Smooth muscle cell (in vitro differentiated cells): Measurements from ENCODE around the gene VIPAS39. TPM values are rescaled to one million over a fixed set of nuclear protein-coding genes. Genes with fewer than 3 reads are reported as not detected.

Source experiments
- DNase-seq: peaks from one replicate; lab custom pipeline; 2025; ENCODE audit not compliant: unreplicated experiment; lab: John Stamatoyannopoulos, UW
- H2AFZ ChIP-seq: fragments of 200-600 bp; sonication (generic); 2 replicates; pipeline ENCODE4 v1.6.0; 2016; ENCODE audit warnings: antibody characterized with exemption, low read depth, mild to moderate bottlenecking
- H3F3A ChIP-seq: fragments of 200-600 bp; sonication (generic); 2 replicates; pipeline ENCODE4 v1.6.0; 2017; ENCODE audit warnings: antibody characterized with exemption, low read depth
- H3K27ac ChIP-seq: fragments of 200-600 bp; sonication (generic); 2 replicates; pipeline ENCODE4 v1.5.1; 2016; ENCODE audit warnings: low read depth, mild to moderate bottlenecking
- H3K27me3 ChIP-seq: fragments of 200-600 bp; sonication (generic); 2 replicates; pipeline ENCODE4 v1.6.1; 2016; ENCODE audit warnings: low read depth, mild to moderate bottlenecking
- H3K36me3 ChIP-seq: fragments of 200-600 bp; sonication (generic); 2 replicates; pipeline ENCODE4 v1.5.1; 2016; ENCODE audit warnings: low read depth
- H3K4me1 ChIP-seq: fragments of 200-600 bp; sonication (generic); 2 replicates; pipeline ENCODE4 v1.5.1; 2016; ENCODE audit warnings: low read depth
- H3K4me2 ChIP-seq: fragments of 200-600 bp; sonication (generic); 2 replicates; pipeline ENCODE4 v1.6.0; 2016; ENCODE audit warnings: mild to moderate bottlenecking
- H3K4me3 ChIP-seq: fragments of 200-600 bp; sonication (generic); 2 replicates; pipeline ENCODE4 v1.5.1; 2016; ENCODE audit warnings: mild to moderate bottlenecking
- H3K79me2 ChIP-seq: fragments of 200-600 bp; sonication (generic); 2 replicates; pipeline ENCODE4 v1.6.0; 2016; ENCODE audit warnings: low read depth, mild to moderate bottlenecking
- H3K9ac ChIP-seq: fragments of 200-600 bp; sonication (generic); 2 replicates; pipeline ENCODE4 v1.6.0; 2016; ENCODE audit warnings: low read depth
- H3K9me3 ChIP-seq: fragments of 200-600 bp; sonication (generic); replicated peaks from 2 replicates; pipeline ENCODE4 v1.5.1; 2016; ENCODE audit warnings: low read depth
- H4K20me1 ChIP-seq: fragments of 200-600 bp; sonication (generic); 2 replicates; pipeline ENCODE4 v1.6.0; 2016; ENCODE audit warnings: low read depth
- CTCF ChIP-seq: fragments of 200-600 bp; sonication (generic); IDR thresholded peaks from 2 replicates; pipeline ENCODE4 v1.5.1; 2017; ENCODE audit warnings: borderline replicate concordance, mild to moderate bottlenecking, antibody characterized with exemption; ENCODE audit not compliant: insufficient read depth, poor library complexity, severe bottlenecking
- WGBS: methylation state at CpG from one replicate; pipeline ENCODE4 v1.1.7; 2016; ENCODE audit warnings: low lambda C conversion rate; 5-methylcytosine and 5-hydroxymethylcytosine counted together
- polyA plus RNA-seq: library from polyadenylated mRNA; unstranded; fragments of >200 nt; fragmentation: Nextera tagmentation; extraction: Ambion mirVana; gene quantifications from 2 replicates; pipeline ENCODE4 v1.2.1, GENCODE V29; 2016
- total RNA-seq: library from RNA; depleted of rRNA; stranded (reverse); fragments of >200 nt; gene quantifications from 2 replicates; pipeline ENCODE4 v1.2.3, GENCODE V29; 2014

The VIPAS39 gene
- total and polyA plus RNA-seq, 2 experiments from 2014 or later: 12.3 to 55.5 TPM

GRCh38 chr14:77436042-77436441 is 21.4 kb downstream of the VIPAS39 start:
- Histone ChIP-seq H3K27ac (no peak overlapping the region), H3K9me3 (no peaks in the 10 kb centered on the region), H3K4me2 (no peak overlapping the region), H3K4me3 (no peak overlapping the region), H4K20me1 (no peaks in the 10 kb centered on the region), H3K79me2 (no peaks in the 10 kb centered on the region), H3F3A (no peaks in the 10 kb centered on the region), H3K9ac (no peak overlapping the region), H3K4me1 (no peaks in the 10 kb centered on the region), H3K27me3 (no peaks in the 10 kb centered on the region), H3K36me3 (peaks cover 31% of the 10 kb centered on the region), H2AFZ (no peak overlapping the region)
- no peak for DNase-seq
- WGBS: 98% methylated on average over 3 of the region's 3 CpGs
- TF ChIP-seq CTCF: no peak

GRCh38 chr14:77426396-77426795 is 31.0 kb downstream of the VIPAS39 start:
- H3K9ac ChIP-seq: no peak overlapping the region
- no peaks in the 10 kb centered on the region for H4K20me1 ChIP-seq
- H3K4me1 ChIP-seq: no peaks in the 10 kb centered on the region
- TF ChIP-seq CTCF: no peak
- H3K4me3 ChIP-seq: no peak overlapping the region
- no peak overlapping the region for H2AFZ ChIP-seq
- no peaks in the 10 kb centered on the region for H3F3A ChIP-seq
- no peaks in the 10 kb centered on the region for H3K9me3 ChIP-seq
- 93% methylated on average over 3 of the region's 3 CpGs for WGBS
- H3K36me3 ChIP-seq: peaks cover 32% of the 10 kb centered on the region
- no peak overlapping the region for H3K27ac ChIP-seq
- H3K27me3 ChIP-seq: no peaks in the 10 kb centered on the region
- DNase-seq: no peak
- H3K79me2 ChIP-seq: no peaks in the 10 kb centered on the region
- H3K4me2 ChIP-seq: no peak overlapping the region

- Histone ChIP-seq H3K9ac (no peak overlapping the region), H3K9me3 (no peaks in the 10 kb centered on the region), H3K36me3 (peaks cover 30% of the 10 kb centered on the region), H3K4me2 (no peak overlapping the region), H2AFZ (no peak overlapping the region), H3K4me1 (no peaks in the 10 kb centered on the region), H3F3A (no peaks in the 10 kb centered on the region), H3K79me2 (no peaks in the 10 kb centered on the region), H3K4me3 (no peak overlapping the region), H3K27ac (no peak overlapping the region), H3K27me3 (no peaks in the 10 kb centered on the region), H4K20me1 (no peaks in the 10 kb centered on the region)
- no peak for DNase-seq
- 88% methylated on average over 3 of the region's 3 CpGs for WGBS
- TF ChIP-seq CTCF: no peak
Measured at GRCh38 chr14:77424862-77425261, 32.5 kb downstream of the VIPAS39 start.

- Histone ChIP-seq H3K27ac (no peak within 1 kb of the TSS), H3K4me1 (no peaks in the 10 kb centered on the region), H3K79me2 (no peaks in the 10 kb centered on the region), H3K27me3 (no peaks in the 10 kb centered on the region), H3K4me2 (no peak within 1 kb of the TSS), H3K4me3 (no peak within 1 kb of the TSS), H2AFZ (no peak within 1 kb of the TSS), H3K9me3 (no peaks in the 10 kb centered on the region), H4K20me1 (no peaks in the 10 kb centered on the region), H3K9ac (no peak within 1 kb of the TSS), H3F3A (no peaks in the 10 kb centered on the region), H3K36me3 (peaks cover 24% of the 10 kb centered on the region)
- DNase-seq: no peak
- TF ChIP-seq CTCF: no peak
- 97% methylated on average over 1 of the region's 1 CpG for WGBS
Measured at GRCh38 chr14:77423423-77423822, 34.0 kb downstream of the VIPAS39 start, which contains the start of gene NOXRED1. TSS of gene NOXRED1 (minus strand) at chr14:77423523. CDS start at chr14:77422889, 634 bp downstream.
